SKM-1 (cell line): ENCODE results near the gene UFC1.

Source experiments
- DNase-seq: peaks from one replicate; lab custom pipeline; 2025; ENCODE audit not compliant: unreplicated experiment; lab: John Stamatoyannopoulos, UW

UFC1 gene

GRCh38 chr1:161168906-161169305 is 15.1 kb downstream of the UFC1 start:
- DNase-seq, result no peak

GRCh38 chr1:161171191-161171590 is 17.4 kb downstream of the UFC1 start:
- DNase-seq, result no peak

GRCh38 chr1:161171696-161172095 is 17.9 kb downstream of the UFC1 start:
- no peak for DNase-seq

- no peak for DNase-seq
Observed at GRCh38 chr1:161172349-161172748, 18.6 kb downstream of the UFC1 start.

GRCh38 chr1:161172776-161173376 is 19.1 kb downstream of the UFC1 start:
- DNase-seq, result no peak

- DNase-seq, result no peak
Observed at GRCh38 chr1:161173711-161174110, 19.9 kb downstream of the UFC1 start.

- no peak for DNase-seq
Observed at GRCh38 chr1:161174911-161175310, 21.1 kb downstream of the UFC1 start.

- no peak for DNase-seq
Observed at GRCh38 chr1:161175771-161176453, 22.1 kb downstream of the UFC1 start.

- no peak for DNase-seq
Observed at GRCh38 chr1:161176468-161177111, 22.8 kb downstream of the UFC1 start.

- peak; percentile 85 for DNase-seq
Observed at GRCh38 chr1:161177112-161177935, 23.5 kb downstream of the UFC1 start, which contains the start of gene B4GALT3. Gene B4GALT3 (minus strand): TSS chr1:161177507. CDS start chr1:161176060, 1,447 bp downstream.

GRCh38 chr1:161177936-161178244 is 24.1 kb downstream of the UFC1 start:
- no peak for DNase-seq

- no peak for DNase-seq
Observed at GRCh38 chr1:161179698-161180097, 25.9 kb downstream of the UFC1 start.

GRCh38 chr1:161180639-161181038 is 26.9 kb downstream of the UFC1 start:
- no peak for DNase-seq

- no peak for DNase-seq
Observed at GRCh38 chr1:161182214-161182613, 28.4 kb downstream of the UFC1 start.

- peak; percentile 99 for DNase-seq
Observed at GRCh38 chr1:161185282-161185682, 31.5 kb downstream of the UFC1 start.

- peak; percentile 99 for DNase-seq
Observed at GRCh38 chr1:161185732-161186311, 32.0 kb downstream of the UFC1 start.

- no peak for DNase-seq
Observed at GRCh38 chr1:161187311-161187710, 33.5 kb downstream of the UFC1 start.

GRCh38 chr1:161188381-161188780 is 34.6 kb downstream of the UFC1 start:
- no peak for DNase-seq

GRCh38 chr1:161189036-161189435 is 35.3 kb downstream of the UFC1 start:
- DNase-seq, result no peak

GRCh38 chr1:161190962-161191521 is 37.3 kb downstream of the UFC1 start:
- DNase-seq, result no peak

- no peak for DNase-seq
Observed at GRCh38 chr1:161191971-161192370, 38.2 kb downstream of the UFC1 start.
